Ovary (tissue), 9 donors: ENCODE results near the gene CCNJL. TPM values are rescaled to one million over a fixed set of nuclear protein-coding genes. Genes with fewer than 3 reads are reported as not detected.
"Not testable (repeated sequence)": the region's sequence is repeated elsewhere in the genome, so short reads cannot be mapped to it uniquely, and the experiment has no call there.

ENCODE experiments used
- DNase-seq, 5 donors: peaks; one replicate each; pipeline ENCODE4 v3.0.0-alpha.2; 2019 to 2020
- H3K27ac ChIP-seq, 2 donors: fragments of 200-600 bp; one replicate each; pipeline versions ENCODE4 v1.5.1 to v1.8.0; 2019 to 2022
- H3K27me3 ChIP-seq: fragments of 200-600 bp; one replicate; pipeline ENCODE4 v1.8.0; 2022
- H3K36me3 ChIP-seq: fragments of 200-600 bp; sonication (generic); one replicate; pipeline ENCODE4 v1.5.1; 2019
- H3K4me1 ChIP-seq: one replicate; pipeline ENCODE4 v1.8.1; 2013; ENCODE audit warnings: mild to moderate bottlenecking, moderate library complexity; ENCODE audit not compliant: insufficient read depth
- H3K4me3 ChIP-seq: fragments of 200-600 bp; sonication (generic); one replicate; pipeline ENCODE4 v1.5.1; 2017
- H3K9me3 ChIP-seq, 2 donors: fragments of 200-600 bp in 1 of 2; sonication (generic) in 1 of 2; one replicate each; pipeline versions ENCODE4 v1.5.1 to v1.8.1; 2013 to 2019; ENCODE audit warnings: mild to moderate bottlenecking in 1 of 2, moderate library complexity in 1 of 2
- CTCF ChIP-seq, 3 donors: fragments of 450-650 bp in 2 of 3; fragments of 200-600 bp in 1 of 3; IDR thresholded peaks; one replicate each; pipeline versions ENCODE4 v1.5.1 to v1.8.0; 2016 to 2022; ENCODE audit warnings: antibody characterized with exemption in 3 of 3, mild to moderate bottlenecking in 1 of 3
- EP300 ChIP-seq: sonication (generic); formaldehyde crosslinking; IDR thresholded peaks from one replicate; pipeline ENCODE4 v1.6.1; 2017; ENCODE audit warnings: antibody characterized with exemption
- POLR2A ChIP-seq: fragments of 450-650 bp; IDR thresholded peaks from one replicate; pipeline ENCODE4 v1.6.1; 2017; ENCODE audit warnings: antibody characterized with exemption, mild to moderate bottlenecking, moderate library complexity
- WGBS, 3 donors: extraction: QIAGEN DNeasy Blood & Tissue Kit in 1 of 3; methylation state at CpG; one replicate each; pipeline versions ENCODE4 v1.1.5 to v1.1.7; 2013 to 2017; 5-methylcytosine and 5-hydroxymethylcytosine counted together
- intact Hi-C, 4 donors: fragments of 100-400 bp; cut with DNase I; formaldehyde crosslinking; loops; one replicate each; pipeline versions ENCODE4 v1.11.0 to v1.15.1; 2022 to 2023
- polyA plus RNA-seq, 2 donors: library from polyadenylated mRNA; stranded (reverse); fragments of 200-250 nt in 1 of 2; fragments of 350-450 nt in 1 of 2; fragmentation: Illumina TruSeq in 1 of 2; extraction: RNeasy Lipid Tissue Mini Kit (QIAGEN cat#74804) in 1 of 2; gene quantifications; one replicate each; pipeline ENCODE4 v1.2.3, GENCODE V29; 2013 to 2014
- total RNA-seq, 7 donors: library from RNA; depleted of rRNA in 2 of 7; stranded (reverse); fragments of >200 nt in 2 of 7; fragmentation: NEBNext Ultra II Directional in 3 of 7; extraction: Animal tissue kit (Norgen Biotek cat#: 25700) in 3 of 7; gene quantifications; one replicate each; pipeline versions ENCODE4 v1.1.0 to v1.2.4, GENCODE V29; 2016 to 2023
- donor health status: DM: no; HTN: no; CAD: no; lungs with moderate emphysema.
- donor health status: DM: no; HTN: no; CAD: no.
- donor health status: Bipolar disorder and iron deficiency.
- donor health status: DM: yes; HTN: yes; CAD: no.
- donor health status: DM: no; HTN: no; CAD: no.
- donor health status: DM: yes; HTN: yes; CAD: no.

The CCNJL gene
- total and polyA plus RNA-seq, 9 donors: 3.4 to 11.8 (median 6.3) TPM

- intact Hi-C loops: no loop called here
- TF ChIP-seq EP300 (no peak), CTCF (IDR thresholded peaks at IDR 0.05) (no peak), POLR2A (no peak)
- H3K27me3 ChIP-seq: no peaks in the 10 kb centered on the region
- H3K4me3 ChIP-seq: no peak overlapping the region
- H3K9me3 ChIP-seq: no peaks in the 10 kb centered on the region
- no peaks in the 10 kb centered on the region for H3K36me3 ChIP-seq
- no peak for DNase-seq
- no peak overlapping the region for H3K27ac ChIP-seq
- WGBS, 3 donors: 85 to 88% (median 86%) methylated on average over 9 of the region's 9 CpGs
- no peaks in the 10 kb centered on the region for H3K4me1 ChIP-seq
These were observed 59.4 kb downstream of the CCNJL start for GRCh38 chr5:160252916-160253315.

DNA sequence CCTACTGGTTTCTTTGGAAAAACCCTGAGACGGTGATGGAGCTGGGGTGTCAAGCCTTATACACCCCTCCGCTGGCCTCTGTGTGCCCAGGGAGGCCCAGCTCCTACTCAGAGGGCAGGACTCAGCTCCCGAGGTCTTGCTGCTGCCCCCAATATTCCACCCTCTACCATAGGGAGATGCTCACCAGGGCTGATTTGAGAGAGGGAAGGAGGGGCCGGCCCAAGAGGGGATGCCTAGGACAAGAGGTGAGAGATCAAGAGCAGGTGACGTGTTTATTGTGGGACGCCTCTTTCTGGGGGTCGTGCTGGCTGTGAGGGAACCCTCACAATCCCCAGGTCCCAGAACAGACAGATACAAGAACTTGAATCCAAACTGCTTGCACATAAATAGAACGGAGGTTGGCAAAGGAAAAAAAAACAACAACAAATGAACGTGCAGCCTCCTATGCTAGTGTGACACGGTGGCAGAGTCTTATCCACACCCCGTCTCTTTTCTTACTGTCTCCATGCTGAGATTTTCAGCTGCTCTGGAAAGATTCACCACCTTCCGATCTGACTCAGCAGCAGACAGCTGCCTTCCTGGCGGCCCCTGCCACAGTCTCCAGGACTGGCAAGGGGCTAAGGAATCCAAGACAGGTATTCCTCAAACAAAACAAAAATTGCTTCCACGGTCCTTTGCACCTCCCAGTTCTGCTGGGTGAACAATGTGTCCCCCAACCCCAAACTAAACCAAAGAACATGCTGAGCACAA is 60.8 kb downstream of the CCNJL start:
- DNase-seq: no peak
- Histone ChIP-seq H3K27ac (no peak overlapping the region), H3K4me1 (no peaks in the 10 kb centered on the region), H3K9me3 (no peaks in the 10 kb centered on the region), H3K4me3 (no peak overlapping the region), H3K36me3 (no peaks in the 10 kb centered on the region), H3K27me3 (no peaks in the 10 kb centered on the region)
- TF ChIP-seq POLR2A (no peak), EP300 (no peak), CTCF (IDR thresholded peaks at IDR 0.05) (no peak)
- 79 to 88% (median 85%) methylated on average over 14 of the region's 14 CpGs for WGBS, 3 donors
- intact Hi-C loops: no loop called here

GRCh38 chr5:160250826-160251225 is 61.5 kb downstream of the CCNJL start:
- Histone ChIP-seq H3K36me3 (no peaks in the 10 kb centered on the region), H3K4me1 (no peaks in the 10 kb centered on the region), H3K4me3 (no peak overlapping the region), H3K27me3 (no peaks in the 10 kb centered on the region), H3K9me3 (no peaks in the 10 kb centered on the region), H3K27ac (no peak overlapping the region)
- 86 to 96% (median 90%) methylated on average over 2 of the region's 2 CpGs for WGBS, 3 donors
- DNase-seq: no peak
- intact Hi-C loops: no loop called here
- TF ChIP-seq POLR2A (no peak), EP300 (no peak), CTCF (IDR thresholded peaks at IDR 0.05) (no peak)

DNA sequence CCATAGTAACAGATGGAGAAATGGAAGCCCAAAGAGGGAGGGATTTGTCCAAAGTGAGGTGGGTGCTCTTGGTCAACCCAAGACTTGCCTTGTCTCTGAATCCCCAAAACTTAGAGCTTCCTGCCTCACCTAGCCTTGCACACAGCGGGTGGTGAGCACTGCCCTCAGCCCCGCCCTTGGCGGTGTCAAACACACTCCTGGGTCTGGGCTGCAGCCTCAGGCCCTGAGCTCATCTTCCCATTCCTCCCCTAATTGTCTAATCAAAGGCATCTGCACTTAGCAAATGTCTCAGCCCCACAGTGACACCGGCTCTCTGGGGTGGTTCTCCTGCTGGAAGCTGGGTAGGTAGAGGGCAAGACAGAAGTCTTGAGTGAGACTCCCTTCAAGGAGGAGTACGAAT is 62.1 kb downstream of the CCNJL start:
- Histone ChIP-seq H3K4me1 (no peaks in the 10 kb centered on the region), H3K27me3 (no peaks in the 10 kb centered on the region), H3K27ac (no peak overlapping the region), H3K9me3 (no peaks in the 10 kb centered on the region), H3K36me3 (no peaks in the 10 kb centered on the region), H3K4me3 (no peak overlapping the region)
- 94 to 99% (median 98%) methylated on average over 5 of the region's 5 CpGs for WGBS, 3 donors
- intact Hi-C loops: no loop called here
- no peak for DNase-seq
- no peak for TF ChIP-seq POLR2A
- TF ChIP-seq EP300: no peak
- TF ChIP-seq CTCF (IDR thresholded peaks at IDR 0.05): no peak

- H3K4me3 ChIP-seq, intact Hi-C loops, H3K36me3 ChIP-seq, H3K4me1 ChIP-seq, DNase-seq, H3K27ac ChIP-seq, H3K9me3 ChIP-seq, H3K27me3 ChIP-seq: not testable (repeated sequence)
- WGBS, 3 donors: 95 to 100% (median 100%) methylated on average over 1 of the region's 1 CpG
These were observed 62.8 kb downstream of the CCNJL start for GRCh38 chr5:160249570-160249969.
